ENCODE measurements around the gene PIK3R1. TPM values are rescaled to one million over a fixed set of nuclear protein-coding genes. Genes with fewer than 3 reads are reported as not detected.

The PIK3R1 gene
- total RNA-seq, 1 donor from 2014 or later = 89.3 TPM

DNA sequence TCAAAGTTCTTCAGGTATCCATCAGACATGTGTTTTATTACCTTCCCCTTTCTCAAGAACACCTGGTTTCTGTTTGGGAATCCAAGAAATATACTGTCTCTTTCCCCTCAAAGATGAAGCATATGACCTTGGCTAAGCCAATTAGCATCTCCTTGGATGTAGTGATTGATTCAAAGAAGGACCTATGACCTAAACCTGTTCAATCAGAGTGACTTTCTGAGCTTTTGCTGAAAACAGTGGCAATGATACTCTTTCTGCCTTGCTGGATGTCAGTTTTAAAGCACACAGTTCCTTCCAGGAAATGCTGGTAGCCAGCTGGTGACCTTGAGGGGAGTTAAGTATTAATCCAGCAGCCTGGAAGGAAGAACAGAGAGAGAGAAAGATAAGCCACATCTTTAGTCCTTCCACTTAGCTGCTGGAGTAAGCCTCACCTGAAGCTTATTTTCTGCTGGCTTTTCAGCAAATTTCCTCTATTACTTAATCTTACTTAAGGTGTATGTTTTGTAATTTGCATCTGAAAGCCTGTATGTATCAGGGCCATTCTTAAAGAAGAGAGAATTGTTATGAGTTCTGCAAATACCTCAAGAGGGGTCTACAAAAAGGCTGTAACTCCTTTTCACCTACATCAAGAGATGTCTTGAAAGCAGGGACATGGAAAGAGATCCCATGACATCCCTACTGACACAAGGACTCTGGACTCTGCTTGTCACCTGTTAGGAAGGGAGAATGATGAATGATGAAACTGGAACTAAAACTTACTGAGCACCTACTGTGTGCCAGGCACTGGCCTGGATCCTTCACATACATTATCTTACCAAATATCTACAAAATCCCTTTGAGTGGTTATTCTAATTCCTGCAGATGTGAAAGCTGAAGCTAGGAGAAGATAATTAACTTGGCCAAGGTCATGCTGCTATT lies 35.2 kb upstream of the PIK3R1 start:
- Histone ChIP-seq H3K27me3 (no peaks in the 10 kb centered on the region), H3K4me1 (no peaks in the 10 kb centered on the region), H3K27ac (no peak overlapping the region), H3K4me3 (no peak overlapping the region), H3K36me3 (no peaks in the 10 kb centered on the region), H3K9me3 (no peaks in the 10 kb centered on the region)
- intact Hi-C loops (cut with DNase I) = no loop called here
- no peak for DNase-seq (ENCODE audit: low spot score in 2 of 2)
- TF ChIP-seq, protein P1, sequence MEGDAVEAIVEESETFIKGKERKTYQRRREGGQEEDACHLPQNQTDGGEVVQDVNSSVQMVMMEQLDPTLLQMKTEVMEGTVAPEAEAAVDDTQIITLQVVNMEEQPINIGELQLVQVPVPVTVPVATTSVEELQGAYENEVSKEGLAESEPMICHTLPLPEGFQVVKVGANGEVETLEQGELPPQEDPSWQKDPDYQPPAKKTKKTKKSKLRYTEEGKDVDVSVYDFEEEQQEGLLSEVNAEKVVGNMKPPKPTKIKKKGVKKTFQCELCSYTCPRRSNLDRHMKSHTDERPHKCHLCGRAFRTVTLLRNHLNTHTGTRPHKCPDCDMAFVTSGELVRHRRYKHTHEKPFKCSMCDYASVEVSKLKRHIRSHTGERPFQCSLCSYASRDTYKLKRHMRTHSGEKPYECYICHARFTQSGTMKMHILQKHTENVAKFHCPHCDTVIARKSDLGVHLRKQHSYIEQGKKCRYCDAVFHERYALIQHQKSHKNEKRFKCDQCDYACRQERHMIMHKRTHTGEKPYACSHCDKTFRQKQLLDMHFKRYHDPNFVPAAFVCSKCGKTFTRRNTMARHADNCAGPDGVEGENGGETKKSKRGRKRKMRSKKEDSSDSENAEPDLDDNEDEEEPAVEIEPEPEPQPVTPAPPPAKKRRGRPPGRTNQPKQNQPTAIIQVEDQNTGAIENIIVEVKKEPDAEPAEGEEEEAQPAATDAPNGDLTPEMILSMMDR (IDR thresholded peaks at IDR 0.05) = no peak

DNA sequence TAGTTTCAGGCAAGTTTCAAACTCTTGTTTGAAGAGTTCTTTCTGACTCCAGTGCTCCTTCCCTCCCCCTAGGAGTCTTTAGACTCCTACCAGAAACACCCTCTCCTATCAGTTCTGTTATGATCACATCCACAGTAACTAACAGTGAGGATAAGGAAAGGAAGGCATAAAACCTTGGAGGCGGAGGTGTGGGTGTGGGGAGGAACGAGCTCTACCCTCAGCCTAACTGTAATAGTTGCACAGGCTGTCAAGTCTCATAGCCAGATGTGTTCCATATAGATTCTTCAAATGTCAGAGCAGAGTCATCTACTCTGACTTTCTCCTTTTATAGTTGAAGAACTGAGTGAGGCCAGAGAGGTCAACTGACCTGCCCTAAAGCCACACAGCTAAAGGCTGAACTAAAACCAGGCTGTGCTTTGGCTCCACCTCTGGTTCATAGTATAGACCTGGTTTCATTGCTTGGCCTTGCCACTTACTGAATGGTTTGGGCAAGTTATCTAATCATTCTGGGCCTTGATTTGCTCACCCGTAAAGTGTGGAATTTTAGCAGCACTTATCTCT lies 34.4 kb upstream of the PIK3R1 start:
- H3K4me1 ChIP-seq = no peaks in the 10 kb centered on the region
- H3K4me3 ChIP-seq = no peak overlapping the region
- H3K9me3 ChIP-seq = no peaks in the 10 kb centered on the region
- no peaks in the 10 kb centered on the region for H3K27me3 ChIP-seq
- intact Hi-C loops (cut with DNase I) = no loop called here
- no peaks in the 10 kb centered on the region for H3K36me3 ChIP-seq
- DNase-seq (ENCODE audit: low spot score in 2 of 2) = no peak
- no peak overlapping the region for H3K27ac ChIP-seq
- TF ChIP-seq, protein P1 (IDR thresholded peaks at IDR 0.05) = no peak

DNA sequence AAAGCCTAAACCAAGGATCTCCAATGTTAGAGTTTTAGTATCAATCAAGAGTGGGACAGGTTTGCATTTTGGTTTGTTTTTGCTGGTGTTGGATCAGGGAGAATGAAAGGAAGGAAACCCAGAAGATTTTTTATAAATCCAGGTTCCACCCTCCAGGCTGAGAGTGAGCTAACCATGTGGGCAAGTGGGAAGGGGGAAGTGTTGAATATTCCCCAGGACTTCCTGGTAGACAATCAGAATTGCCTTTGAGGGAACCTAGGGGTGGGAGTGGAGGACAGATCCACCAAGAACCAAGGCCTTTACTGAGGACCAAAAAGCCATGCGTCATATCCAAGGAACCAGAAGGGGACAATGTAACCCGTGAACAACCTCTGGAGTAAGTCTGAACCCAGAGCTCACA lies 33.5 kb upstream of the PIK3R1 start:
- TF ChIP-seq, protein P1 (IDR thresholded peaks at IDR 0.05) = no peak
- Histone ChIP-seq H3K36me3 (no peaks in the 10 kb centered on the region), H3K4me1 (no peaks in the 10 kb centered on the region), H3K4me3 (no peak overlapping the region), H3K27me3 (no peaks in the 10 kb centered on the region), H3K27ac (no peak overlapping the region), H3K9me3 (no peaks in the 10 kb centered on the region)
- intact Hi-C loops (cut with DNase I) = no loop called here
- no peak for DNase-seq (ENCODE audit: low spot score in 2 of 2)

DNA sequence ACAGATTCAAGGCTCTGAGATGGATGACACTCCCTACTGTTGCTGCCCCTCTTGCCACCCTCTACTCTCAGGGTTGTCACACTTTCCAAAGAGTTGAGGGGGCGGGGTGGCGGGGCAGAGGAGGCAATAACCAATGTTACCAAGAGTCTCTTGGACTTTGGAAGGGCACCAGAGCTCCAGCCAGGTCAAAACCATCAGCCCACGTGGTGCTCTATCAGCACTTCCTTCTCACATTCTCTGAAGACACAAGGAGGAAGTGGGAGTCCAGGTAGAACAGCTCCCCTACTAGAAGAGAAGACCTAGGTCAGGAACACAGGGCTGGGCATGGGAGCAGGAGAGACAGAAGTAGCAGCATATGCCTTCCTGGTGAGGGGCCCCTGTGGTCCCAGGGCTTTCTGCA lies 33.0 kb upstream of the PIK3R1 start:
- TF ChIP-seq, protein P1 (IDR thresholded peaks at IDR 0.05) = no peak

DNA sequence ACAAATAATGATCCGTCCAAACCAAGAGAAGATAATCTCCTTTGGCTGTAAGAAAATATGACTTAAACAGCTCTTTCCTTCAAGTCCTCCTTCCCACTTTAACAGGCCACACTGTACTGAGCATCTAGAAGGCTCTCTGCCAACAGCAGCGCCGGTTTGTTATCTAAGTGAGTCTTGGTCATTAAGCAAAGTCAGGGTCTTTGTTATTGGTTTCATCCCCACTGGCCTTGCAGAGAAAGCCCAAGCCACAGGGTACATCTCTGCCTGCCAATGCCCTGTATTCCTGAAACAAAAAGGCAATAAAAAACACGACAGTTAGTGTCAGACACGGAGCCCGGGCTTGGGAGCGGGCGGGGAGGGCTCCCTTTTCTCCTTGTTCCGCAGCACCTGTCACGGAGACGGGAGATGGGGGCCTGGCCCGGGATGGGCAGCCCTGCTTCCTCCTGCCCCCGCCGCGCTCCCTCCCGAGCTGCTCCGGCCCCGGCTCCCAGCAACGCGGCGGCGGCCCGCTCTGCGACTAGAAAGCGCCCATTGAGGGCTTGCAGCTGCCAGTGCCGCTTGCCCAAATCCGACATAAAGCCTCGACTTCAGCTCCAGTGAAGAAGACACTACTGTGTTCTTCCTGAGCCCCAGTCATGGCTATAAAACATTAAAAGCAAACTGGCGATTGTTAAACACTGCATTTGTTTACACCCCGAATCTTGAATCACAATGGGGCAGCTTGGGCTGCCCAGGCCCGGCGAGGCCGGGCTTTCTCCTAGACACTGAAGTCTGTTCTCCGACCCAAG lies 28.1 kb upstream of the PIK3R1 start:
- peaks cover 0 to 6% of the 10 kb centered on the region in 2 donors for H3K4me1 ChIP-seq
- TF ChIP-seq, protein P1 (IDR thresholded peaks at IDR 0.05) = no peak
- no peak for DNase-seq (ENCODE audit: low spot score in 2 of 2)
- peak overlapping the region; percentile 49 to 58 for H3K27ac ChIP-seq
- no peaks in the 10 kb centered on the region for H3K36me3 ChIP-seq
- intact Hi-C loops (cut with DNase I) = no loop called here
- no peaks in the 10 kb centered on the region for H3K27me3 ChIP-seq
- H3K9me3 ChIP-seq = no peaks in the 10 kb centered on the region
- peak overlapping the region; percentile 29 to 34 for H3K4me3 ChIP-seq

More for the DNA sequence above, 33.0 kb upstream of the PIK3R1 start:
- H3K4me3 ChIP-seq = no peak overlapping the region
- H3K36me3 ChIP-seq = no peaks in the 10 kb centered on the region
- intact Hi-C loops (cut with DNase I) = no loop called here
- no peak overlapping the region for H3K27ac ChIP-seq
- no peaks in the 10 kb centered on the region for H3K9me3 ChIP-seq
- no peak for DNase-seq (ENCODE audit: low spot score in 2 of 2)
- H3K4me1 ChIP-seq = no peaks in the 10 kb centered on the region
- no peaks in the 10 kb centered on the region for H3K27me3 ChIP-seq

Data from ascending aorta (tissue), 2 donors.